ENCODE measurements around the gene SHROOM3.

DNA sequence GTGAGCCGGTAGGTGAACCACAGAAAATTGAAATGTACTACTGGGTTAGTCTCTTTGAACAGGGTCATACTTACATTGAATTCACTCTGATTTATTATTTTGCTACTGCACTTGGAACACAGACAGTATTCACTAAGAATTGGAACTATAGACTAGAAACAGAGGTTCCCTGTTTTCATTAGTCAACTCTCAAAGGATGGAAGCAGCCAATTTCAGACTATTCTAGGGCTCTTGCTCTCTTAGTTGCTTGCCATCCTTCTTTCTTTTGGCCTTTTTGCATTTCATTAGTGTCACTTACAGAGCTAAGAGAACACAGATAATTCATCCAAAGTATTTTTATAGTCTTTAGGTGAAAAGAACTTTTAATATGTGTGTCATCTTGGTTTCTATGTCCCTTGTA is 52.6 kb downstream of the SHROOM3 start:
- TF ChIP-seq, protein P1, sequence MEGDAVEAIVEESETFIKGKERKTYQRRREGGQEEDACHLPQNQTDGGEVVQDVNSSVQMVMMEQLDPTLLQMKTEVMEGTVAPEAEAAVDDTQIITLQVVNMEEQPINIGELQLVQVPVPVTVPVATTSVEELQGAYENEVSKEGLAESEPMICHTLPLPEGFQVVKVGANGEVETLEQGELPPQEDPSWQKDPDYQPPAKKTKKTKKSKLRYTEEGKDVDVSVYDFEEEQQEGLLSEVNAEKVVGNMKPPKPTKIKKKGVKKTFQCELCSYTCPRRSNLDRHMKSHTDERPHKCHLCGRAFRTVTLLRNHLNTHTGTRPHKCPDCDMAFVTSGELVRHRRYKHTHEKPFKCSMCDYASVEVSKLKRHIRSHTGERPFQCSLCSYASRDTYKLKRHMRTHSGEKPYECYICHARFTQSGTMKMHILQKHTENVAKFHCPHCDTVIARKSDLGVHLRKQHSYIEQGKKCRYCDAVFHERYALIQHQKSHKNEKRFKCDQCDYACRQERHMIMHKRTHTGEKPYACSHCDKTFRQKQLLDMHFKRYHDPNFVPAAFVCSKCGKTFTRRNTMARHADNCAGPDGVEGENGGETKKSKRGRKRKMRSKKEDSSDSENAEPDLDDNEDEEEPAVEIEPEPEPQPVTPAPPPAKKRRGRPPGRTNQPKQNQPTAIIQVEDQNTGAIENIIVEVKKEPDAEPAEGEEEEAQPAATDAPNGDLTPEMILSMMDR (IDR thresholded peaks at IDR 0.05), result no peak
- TF ChIP-seq POLR2A (IDR thresholded peaks at IDR 0.05) (no peak), POLR2AphosphoS5 (IDR thresholded peaks at IDR 0.05) (no peak)

Data from stomach (tissue), 4 donors.